DOHH2 (cell line): ENCODE results near the gene CRACR2A.

Source experiments
- H3F3A ChIP-seq: fragments of 200-600 bp; sonication (generic), shearing (Covaris generic); 2 replicates; pipeline ENCODE4 v1.6.0; 2016; ENCODE audit warnings: antibody characterized with exemption, mild to moderate bottlenecking; ENCODE audit not compliant: control insufficient read depth, insufficient read depth
- H3K27ac ChIP-seq: fragments of 200-600 bp; sonication (generic); 2 replicates; pipeline ENCODE4 v1.5.1; 2014; ENCODE audit warnings: low read depth, mild to moderate bottlenecking, low read length, moderate library complexity
- H3K27me3 ChIP-seq: fragments of 200-600 bp; sonication (generic); 2 replicates; pipeline ENCODE4 v1.6.1; 2014; ENCODE audit warnings: mild to moderate bottlenecking, low read length, mixed read lengths; ENCODE audit not compliant: control insufficient read depth
- H3K36me3 ChIP-seq: fragments of 200-600 bp; sonication (generic); 2 replicates; pipeline ENCODE4 v1.6.1; 2014; ENCODE audit warnings: mild to moderate bottlenecking, low read length, moderate library complexity, mixed read lengths; ENCODE audit not compliant: control insufficient read depth
- H3K4me1 ChIP-seq: fragments of 200-600 bp; sonication (generic); 2 replicates; pipeline ENCODE4 v1.6.1; 2014; ENCODE audit warnings: mild to moderate bottlenecking, low read length, mixed read lengths; ENCODE audit not compliant: control insufficient read depth
- H3K4me2 ChIP-seq: fragments of 200-600 bp; sonication (generic); 2 replicates; pipeline ENCODE4 v1.6.0; 2014; ENCODE audit warnings: mild to moderate bottlenecking, low read length, moderate library complexity
- H3K4me3 ChIP-seq: fragments of 200-600 bp; sonication (generic); 2 replicates; pipeline ENCODE4 v1.5.1; 2014; ENCODE audit warnings: mild to moderate bottlenecking, low read length, mixed read lengths
- H3K79me2 ChIP-seq: fragments of 200-600 bp; sonication (generic); 2 replicates; pipeline ENCODE4 v1.6.1; 2014; ENCODE audit warnings: mild to moderate bottlenecking, low read length, mixed read lengths; ENCODE audit not compliant: control insufficient read depth
- H3K9me2 ChIP-seq: fragments of 200-600 bp; sonication (generic); replicated peaks from 2 replicates; pipeline ENCODE4 v1.6.1; 2014; ENCODE audit warnings: mild to moderate bottlenecking, low read length, mixed read lengths; ENCODE audit not compliant: control insufficient read depth
- H3K9me3 ChIP-seq: fragments of 200-600 bp; sonication (generic); 2 replicates; pipeline ENCODE4 v1.6.1; 2014; ENCODE audit warnings: antibody characterized with exemption, low read length, mixed read lengths; ENCODE audit not compliant: control insufficient read depth, insufficient read depth
- H4K20me1 ChIP-seq: fragments of 200-600 bp; sonication (generic); 2 replicates; pipeline ENCODE4 v1.6.0; 2014; ENCODE audit warnings: low read depth, mild to moderate bottlenecking, antibody characterized with exemption, low read length, moderate library complexity; ENCODE audit not compliant: control insufficient read depth, insufficient read depth
- CTCF ChIP-seq: fragments of 200-600 bp; sonication (generic); IDR thresholded peaks from one replicate; pipeline ENCODE4 v1.5.1; 2014; ENCODE audit warnings: antibody characterized with exemption, mild to moderate bottlenecking, low read depth, low read length; ENCODE audit not compliant: poor library complexity, severe bottlenecking
- EZH2phosphoT487 ChIP-seq: fragments of 200-600 bp; sonication (generic); IDR thresholded peaks from 2 replicates; pipeline ENCODE4 v1.6.1; 2017; ENCODE audit warnings: borderline replicate concordance, mild to moderate bottlenecking, antibody characterized with exemption, low read length, moderate library complexity, mixed read lengths

CRACR2A gene

GRCh38 chr12:3644104-3644503 is 108.8 kb downstream of the CRACR2A start:
- no peak for TF ChIP-seq EZH2phosphoT487
- no peak for TF ChIP-seq CTCF
- Histone ChIP-seq H3K4me3 (no peak overlapping the region), H3K4me2 (no peak overlapping the region), H3K36me3 (peaks cover 18% of the 10 kb centered on the region), H3K79me2 (no peaks in the 10 kb centered on the region), H3K4me1 (peaks cover 25% of the 10 kb centered on the region), H3K27ac (no peak overlapping the region), H3F3A (no peaks in the 10 kb centered on the region), H3K9me3 (no peaks in the 10 kb centered on the region), H3K9me2 (no peaks in the 10 kb centered on the region), H4K20me1 (no peaks in the 10 kb centered on the region), H3K27me3 (no peaks in the 10 kb centered on the region)

- H3F3A ChIP-seq, result no peaks in the 10 kb centered on the region
- H3K27me3 ChIP-seq, result no peaks in the 10 kb centered on the region
- H3K9me2 ChIP-seq, result no peaks in the 10 kb centered on the region
- peaks cover 9% of the 10 kb centered on the region for H3K4me1 ChIP-seq
- no peaks in the 10 kb centered on the region for H3K9me3 ChIP-seq
- H3K79me2 ChIP-seq, result no peaks in the 10 kb centered on the region
- no peak overlapping the region for H3K4me3 ChIP-seq
- TF ChIP-seq CTCF, result no peak
- TF ChIP-seq EZH2phosphoT487, result no peak
- H3K27ac ChIP-seq, result no peak overlapping the region
- peaks cover 6% of the 10 kb centered on the region; the same call in 1 of the 2 replicates for H3K36me3 ChIP-seq
- H3K4me2 ChIP-seq, result no peak overlapping the region
- H4K20me1 ChIP-seq, result no peaks in the 10 kb centered on the region
Observed at GRCh38 chr12:3641428-3642018, 111.4 kb downstream of the CRACR2A start.

GRCh38 chr12:3636328-3636727 is 116.6 kb downstream of the CRACR2A start:
- no peaks in the 10 kb centered on the region for H3K79me2 ChIP-seq
- no peaks in the 10 kb centered on the region for H3K9me2 ChIP-seq
- H3K27me3 ChIP-seq, result no peaks in the 10 kb centered on the region
- H3K27ac ChIP-seq, result no peak overlapping the region
- peaks cover 19% of the 10 kb centered on the region for H3K4me1 ChIP-seq
- no peaks in the 10 kb centered on the region for H3F3A ChIP-seq
- H3K4me2 ChIP-seq, result no peak overlapping the region
- no peaks in the 10 kb centered on the region for H3K36me3 ChIP-seq
- no peak overlapping the region for H3K4me3 ChIP-seq
- H3K9me3 ChIP-seq, result no peaks in the 10 kb centered on the region
- no peaks in the 10 kb centered on the region for H4K20me1 ChIP-seq
- TF ChIP-seq CTCF (no peak), EZH2phosphoT487 (no peak)
